ENCODE results near the gene ERCC1. TPM values are rescaled to one million over a fixed set of nuclear protein-coding genes. Genes with fewer than 3 reads are reported as not detected.

Gene ERCC1
- total RNA-seq, 1 donor from 2014 or later: 71.6 TPM

DNA sequence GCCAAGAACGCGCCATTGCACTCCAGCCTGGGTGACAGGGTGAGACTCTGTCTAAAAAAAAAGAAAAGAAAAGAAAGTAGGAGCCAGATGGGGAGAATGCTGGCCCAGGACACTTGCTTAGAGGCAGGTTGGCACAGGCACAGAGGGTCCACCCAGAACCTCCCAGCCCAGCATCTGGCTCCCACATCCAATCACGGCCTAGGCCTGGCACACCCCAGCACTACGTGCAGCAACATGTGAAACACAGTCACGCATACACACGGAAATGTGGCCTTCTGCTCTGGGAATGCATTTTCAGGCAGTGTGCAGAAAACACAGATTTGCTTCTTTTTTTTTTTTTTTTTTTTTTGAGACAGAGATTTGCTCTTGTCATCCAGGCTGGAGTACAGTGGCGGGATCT is 23.2 kb upstream of the ERCC1 start:
- no peak overlapping the region for H3K4me3 ChIP-seq (ENCODE audit: low read depth, low read length)
- no peak for DNase-seq (ENCODE audit: low read depth)

DNA sequence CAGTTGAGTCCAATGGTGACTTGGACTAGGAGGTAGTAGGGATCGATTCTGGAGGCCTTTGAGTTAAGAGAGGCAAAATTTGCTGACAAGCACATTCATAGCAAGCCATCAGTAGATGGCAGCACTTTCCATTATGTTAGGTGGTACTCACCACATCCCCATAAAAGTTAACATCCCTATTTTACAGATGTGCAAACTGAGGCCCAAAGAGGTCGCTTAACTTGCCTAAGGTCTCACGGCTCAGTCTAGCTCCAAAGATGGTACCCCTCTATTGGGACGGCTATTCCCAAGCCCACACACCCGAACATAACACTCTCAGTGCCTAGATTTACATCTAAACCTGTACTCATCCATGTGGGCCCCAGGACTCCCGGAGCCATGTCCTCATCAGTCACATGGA is 22.6 kb upstream of the ERCC1 start:
- DNase-seq (ENCODE audit: low read depth): no peak
- TF ChIP-seq CTCF (conservative IDR thresholded peaks at IDR 0.05; ENCODE audit: low read depth, low read length): peak; percentile 60
- H3K4me3 ChIP-seq (ENCODE audit: low read depth, low read length): no peak overlapping the region

More for the DNA sequence above, 23.2 kb upstream of the ERCC1 start:
- TF ChIP-seq CTCF (conservative IDR thresholded peaks at IDR 0.05; ENCODE audit: low read depth, low read length): no peak

DNA sequence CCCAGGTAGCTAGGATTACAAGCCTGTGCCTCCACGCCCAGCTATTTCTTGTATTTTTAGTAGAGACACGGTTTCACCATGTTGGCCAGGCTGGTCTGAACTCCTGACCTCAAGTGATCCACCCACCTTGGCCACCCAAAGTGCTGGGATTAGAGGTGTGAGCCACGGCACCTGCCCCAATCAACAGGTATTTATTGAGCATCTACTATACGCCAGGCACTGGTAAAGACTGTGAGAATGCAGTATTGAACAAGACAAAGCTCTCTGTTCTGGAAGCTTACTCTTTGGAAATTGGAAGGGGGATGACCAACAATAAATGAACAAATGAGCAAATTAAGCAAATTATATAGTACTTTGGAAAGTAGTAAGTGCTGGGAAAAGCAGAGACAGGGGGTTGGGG is 21.4 kb upstream of the ERCC1 start:
- no peak for DNase-seq (ENCODE audit: low read depth)
- no peak for TF ChIP-seq CTCF (conservative IDR thresholded peaks at IDR 0.05; ENCODE audit: low read depth, low read length)
- H3K4me3 ChIP-seq (ENCODE audit: low read depth, low read length): no peak overlapping the region

DNA sequence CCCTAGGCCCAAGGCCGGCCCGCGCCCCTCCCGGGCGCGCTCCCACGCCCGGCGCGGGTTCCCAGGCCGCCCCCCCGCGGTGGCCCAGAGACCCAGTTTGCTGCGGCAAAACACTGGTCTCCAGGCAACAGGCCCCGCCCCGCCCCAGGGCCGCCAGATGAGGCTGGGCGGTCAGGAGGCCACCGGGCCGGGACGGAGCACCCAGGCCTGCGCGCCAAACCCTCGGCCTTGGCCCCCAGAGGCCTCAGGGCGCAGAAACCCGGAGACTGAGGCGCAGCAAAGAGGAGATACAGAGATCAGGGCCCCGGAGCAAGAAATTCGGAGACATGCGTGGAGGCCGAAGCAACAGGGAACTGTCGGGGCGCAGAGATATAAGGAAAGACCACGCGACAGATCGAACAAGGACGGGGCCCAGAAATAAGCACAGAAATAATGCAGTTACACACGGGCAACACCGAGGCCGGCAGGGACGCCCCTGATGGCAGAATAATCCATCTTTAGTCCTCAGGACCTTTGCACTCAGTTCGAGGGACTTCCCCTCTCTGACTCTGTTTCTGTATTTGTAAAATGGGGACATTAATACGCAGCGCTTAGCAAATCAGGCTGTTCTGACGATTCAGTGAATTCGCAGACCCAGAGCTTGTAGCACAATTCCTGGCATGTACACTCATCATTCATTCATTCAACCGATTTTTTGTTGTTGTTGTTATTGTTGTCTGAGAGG is 20.8 kb upstream of the ERCC1 start:
- TF ChIP-seq CTCF (conservative IDR thresholded peaks at IDR 0.05; ENCODE audit: low read depth, low read length): no peak
- DNase-seq (ENCODE audit: low read depth): no peak
- peak overlapping the region; percentile 36 for H3K4me3 ChIP-seq (ENCODE audit: low read depth, low read length)

GRCh38 chr19:45443462-45444317 is 20.0 kb upstream of the ERCC1 start:
- no peak for TF ChIP-seq CTCF (conservative IDR thresholded peaks at IDR 0.05; ENCODE audit: low read depth, low read length)
- DNase-seq (ENCODE audit: low read depth): no peak
- H3K4me3 ChIP-seq (ENCODE audit: low read depth, low read length): peak overlapping the region; percentile 58

GRCh38 chr19:45442778-45443461 is 19.2 kb upstream of the ERCC1 start:
- peak overlapping the region; percentile 58 for H3K4me3 ChIP-seq (ENCODE audit: low read depth, low read length)
- no peak for TF ChIP-seq CTCF (conservative IDR thresholded peaks at IDR 0.05; ENCODE audit: low read depth, low read length)
- DNase-seq (ENCODE audit: low read depth): no peak
